SK-N-MC (cell line): ENCODE data around the gene AGER.

Experiments used
- EZH2 ChIP-seq: fragments of 200-600 bp; sonication (generic); IDR thresholded peaks from one replicate; pipeline ENCODE4 v1.6.1; 2017; ENCODE audit warnings: antibody characterized with exemption
- POLR2AphosphoS5 ChIP-seq: IDR thresholded peaks from 2 replicates; pipeline ENCODE4 v1.6.1; 2012; ENCODE audit warnings: mild to moderate bottlenecking, low read depth, low read length, borderline replicate concordance

DNA sequence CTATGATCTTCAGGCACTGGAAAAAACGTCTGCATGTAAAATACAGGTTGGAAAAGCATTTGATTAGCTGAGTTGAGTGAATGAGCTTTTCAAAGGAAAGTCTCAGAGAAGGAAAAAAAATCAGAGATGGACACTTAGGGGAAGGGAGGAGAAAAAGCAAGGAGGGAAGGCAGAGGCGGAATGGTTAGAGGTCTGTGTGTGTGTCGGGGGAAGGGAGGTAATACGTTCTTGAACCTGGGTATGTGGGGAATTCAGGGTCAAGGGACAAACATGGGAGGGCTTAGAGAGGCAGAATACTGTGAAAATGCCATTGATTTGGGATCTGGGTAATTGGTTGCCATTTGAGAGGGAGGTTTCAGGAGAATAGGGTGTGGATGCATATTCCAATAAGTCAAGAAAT lies 37.4 kb downstream of the AGER start:
- no peak for TF ChIP-seq POLR2AphosphoS5
- no peak for TF ChIP-seq EZH2
